Measurements from ENCODE around the gene PLEKHA7.
A peak's percentile ranks its signal among the peaks of the same experiment; 100 is the strongest.

Gene PLEKHA7

GRCh38 chr11:16767957-16768356, 246.3 kb downstream of the PLEKHA7 start:
- no peak for DNase-seq

- DNase-seq: no peak
Measured at GRCh38 chr11:16767137-16767536, 247.1 kb downstream of the PLEKHA7 start.

- no peak for DNase-seq
Measured at GRCh38 chr11:16764888-16765287, 249.3 kb downstream of the PLEKHA7 start.

GRCh38 chr11:16763746-16764145, 250.5 kb downstream of the PLEKHA7 start:
- no peak for DNase-seq

- no peak for DNase-seq
Measured at GRCh38 chr11:16759857-16760508, 254.2 kb downstream of the PLEKHA7 start.

- DNase-seq: no peak
Measured at GRCh38 chr11:16758382-16759024, 255.7 kb downstream of the PLEKHA7 start.

GRCh38 chr11:16750417-16750816, 263.8 kb downstream of the PLEKHA7 start:
- no peak for DNase-seq

GRCh38 chr11:16749666-16750065, 264.5 kb downstream of the PLEKHA7 start:
- no peak for DNase-seq

- DNase-seq: no peak
Measured at GRCh38 chr11:16749092-16749491, 265.1 kb downstream of the PLEKHA7 start.

- no peak for DNase-seq
Measured at GRCh38 chr11:16745950-16746605, 268.1 kb downstream of the PLEKHA7 start.

GRCh38 chr11:16744128-16744725, 270.0 kb downstream of the PLEKHA7 start:
- DNase-seq: no peak

GRCh38 chr11:16743478-16743877, 270.7 kb downstream of the PLEKHA7 start:
- no peak for DNase-seq

- DNase-seq: no peak
Measured at GRCh38 chr11:16741473-16741872, 272.7 kb downstream of the PLEKHA7 start.

GRCh38 chr11:16738947-16739815, 275.0 kb downstream of the PLEKHA7 start:
- no peak for DNase-seq

- DNase-seq: peak; percentile 93
Measured at GRCh38 chr11:16738193-16738946, 275.8 kb downstream of the PLEKHA7 start, which contains the start of gene C11orf58. Gene C11orf58 (plus strand): TSS chr11:16738647. CDS start chr11:16738779, 132 bp downstream.

- DNase-seq: no peak
Measured at GRCh38 chr11:16737818-16738192, 276.4 kb downstream of the PLEKHA7 start.

All from stimulated activated CD8-positive, alpha-beta memory T cell treated with anti-CD3 and anti-CD28 coated beads, Interleukin-4, amount 100 ng/mL, for 48 hours (primary cell).